AG04449 (cell line): ENCODE data around the gene MMP26.

Experiments used
- CTCF ChIA-PET: fragments of 350-600 bp; formaldehyde crosslinking; extraction: SDS; loops from one replicate; lab custom pipeline; 2021; ENCODE audit warnings: antibody characterized with exemption; lab: Yijun Ruan, JAX
- POLR2A ChIA-PET: fragments of 400-600, 350-600 bp; formaldehyde crosslinking; extraction: SDS; loops from one replicate; lab custom pipeline; 2020; ENCODE audit warnings: antibody characterized with exemption, inconsistent platforms; lab: Yijun Ruan, JAX
- DNase-seq: peaks from one replicate; pipeline ENCODE4 v3.0.0-alpha.2; 2010; ENCODE audit warnings: low read depth, low spot score
- H3K4me3 ChIP-seq: 2 replicates; pipeline ENCODE4 v1.5.1; 2011; ENCODE audit warnings: low read depth, mild to moderate bottlenecking, control low read depth, low read length
- CTCF ChIP-seq: IDR thresholded peaks from one replicate; pipeline ENCODE4 v1.5.1; 2011; ENCODE audit warnings: mild to moderate bottlenecking, moderate library complexity, low read length, control low read depth, inconsistent platforms; ENCODE audit not compliant: insufficient read depth; ENCODE audit errors: missing control alignments

MMP26 gene

GRCh38 chr11:4671741-4672140 is 32.8 kb upstream of the MMP26 start:
- TF ChIP-seq CTCF, result no peak
- no peak overlapping the region for H3K4me3 ChIP-seq
- ChIA-PET POLR2A (no interaction called here), CTCF (interaction anchor here (2.3 kb wide), 1 partner anchor 35 kb away, joined by 7 read pairs; the partner anchor contains the start of gene OR51D1)
- DNase-seq, result no peak

GRCh38 chr11:4672470-4672869 is 32.1 kb upstream of the MMP26 start:
- no peak for TF ChIP-seq CTCF
- no peak overlapping the region for H3K4me3 ChIP-seq
- POLR2A ChIA-PET, result no interaction called here
- CTCF ChIA-PET, result interaction anchor here (2.3 kb wide), 1 partner anchor 36 kb away, joined by 7 read pairs; the partner anchor contains the start of gene OR51D1
- DNase-seq, result no peak

- DNase-seq, result no peak
- ChIA-PET POLR2A (no interaction called here), CTCF (interaction anchor here (1.4 kb wide), 1 partner anchor 37 kb away, joined by 4 read pairs; the partner anchor contains the start of gene OR51D1)
- no peak overlapping the region for H3K4me3 ChIP-seq
- TF ChIP-seq CTCF, result no peak
Measured at GRCh38 chr11:4673781-4674180, 30.8 kb upstream of the MMP26 start.

GRCh38 chr11:4677948-4678347 is 26.6 kb upstream of the MMP26 start:
- no peak for DNase-seq
- CTCF ChIA-PET, result interaction anchor here (1.0 kb wide), 1 partner anchor 41 kb away, joined by 4 read pairs; no protein-coding TSS in a partner anchor
- TF ChIP-seq CTCF, result no peak
- POLR2A ChIA-PET, result no interaction called here
- no peak overlapping the region for H3K4me3 ChIP-seq

- no peak overlapping the region for H3K4me3 ChIP-seq
- TF ChIP-seq CTCF, result no peak
- ChIA-PET POLR2A (no interaction called here), CTCF (interaction anchor here (4.0 kb wide), 1 partner anchor 43 kb away, joined by 18 read pairs; the partner anchor contains the start of gene OR51D1)
- DNase-seq, result no peak
Measured at GRCh38 chr11:4680341-4680740, 24.2 kb upstream of the MMP26 start.

- TF ChIP-seq CTCF, result no peak
- H3K4me3 ChIP-seq, result no peak overlapping the region
- ChIA-PET POLR2A (no interaction called here), CTCF (interaction anchor here (0.9 to 4.0 kb wide), 3 partner anchors 12 to 46 kb away, joined by 3 to 18 read pairs (median 3); partner anchors contain the start of genes OR51D1 and OR51E2)
- peak; percentile 21 for DNase-seq
Measured at GRCh38 chr11:4682623-4683419, 21.8 kb upstream of the MMP26 start.
